ENCODE measurements around the gene ATP6V0E1.

The ATP6V0E1 gene

GRCh38 chr5:172958331-172959046, 25.1 kb upstream of the ATP6V0E1 start:
- Histone ChIP-seq H3K27ac (ENCODE audit: low read length) (no peak overlapping the region), H3K36me3 (ENCODE audit: control insufficient read depth in 1 of 2, insufficient read depth in 2 of 2, low read length in 2 of 2) (no peaks in the 10 kb centered on the region), H3K27me3 (ENCODE audit: low read depth, low read length) (no peaks in the 10 kb centered on the region), H3K4me1 (ENCODE audit: control insufficient read depth in 1 of 2, insufficient read depth in 2 of 2, low read length in 2 of 2) (peaks cover 0 to 20% of the 10 kb centered on the region in 2 donors), H3K4me3 (ENCODE audit: low read depth in 1 of 2, low read length in 2 of 2) (peak overlapping the region; percentile 52 to 86), H3K9me3 (ENCODE audit: control insufficient read depth in 1 of 2, low read length in 2 of 2) (no peaks in the 10 kb centered on the region)

- Histone ChIP-seq H3K27ac (ENCODE audit: low read length) (peak overlapping the region; percentile 98), H3K4me1 (ENCODE audit: control insufficient read depth in 1 of 2, insufficient read depth in 2 of 2, low read length in 2 of 2) (peaks cover 0 to 20% of the 10 kb centered on the region in 2 donors), H3K36me3 (ENCODE audit: control insufficient read depth in 1 of 2, insufficient read depth in 2 of 2, low read length in 2 of 2) (peaks cover 5 to 6% of the 10 kb centered on the region in 2 donors), H3K27me3 (ENCODE audit: low read depth, low read length) (no peaks in the 10 kb centered on the region), H3K9me3 (ENCODE audit: control insufficient read depth in 1 of 2, low read length in 2 of 2) (no peaks in the 10 kb centered on the region), H3K4me3 (ENCODE audit: low read depth in 1 of 2, low read length in 2 of 2) (peak overlapping the region; percentile 86 to 100)
These were observed 23.5 kb upstream of the ATP6V0E1 start for GRCh38 chr5:172959824-172960799.

- H3K4me3 ChIP-seq (ENCODE audit: low read depth in 1 of 2, low read length in 2 of 2): no peak overlapping the region
- H3K27ac ChIP-seq (ENCODE audit: low read length): no peak overlapping the region
- H3K4me1 ChIP-seq (ENCODE audit: control insufficient read depth in 1 of 2, insufficient read depth in 2 of 2, low read length in 2 of 2): no peaks in the 10 kb centered on the region
- no peaks in the 10 kb centered on the region for H3K9me3 ChIP-seq (ENCODE audit: control insufficient read depth in 1 of 2, low read length in 2 of 2)
- H3K36me3 ChIP-seq (ENCODE audit: control insufficient read depth in 1 of 2, insufficient read depth in 2 of 2, low read length in 2 of 2): peaks cover 12 to 18% of the 10 kb centered on the region in 2 donors
- H3K27me3 ChIP-seq (ENCODE audit: low read depth, low read length): no peaks in the 10 kb centered on the region
These were observed 13.7 kb upstream of the ATP6V0E1 start for GRCh38 chr5:172969921-172970320.

GRCh38 chr5:172971482-172971881, 12.1 kb upstream of the ATP6V0E1 start:
- Histone ChIP-seq H3K4me3 (ENCODE audit: low read depth in 1 of 2, low read length in 2 of 2) (no peak overlapping the region), H3K9me3 (ENCODE audit: control insufficient read depth in 1 of 2, low read length in 2 of 2) (no peaks in the 10 kb centered on the region), H3K27ac (ENCODE audit: low read length) (no peak overlapping the region), H3K36me3 (ENCODE audit: control insufficient read depth in 1 of 2, insufficient read depth in 2 of 2, low read length in 2 of 2) (peaks cover 4 to 14% of the 10 kb centered on the region in 2 donors), H3K27me3 (ENCODE audit: low read depth, low read length) (no peaks in the 10 kb centered on the region), H3K4me1 (ENCODE audit: control insufficient read depth in 1 of 2, insufficient read depth in 2 of 2, low read length in 2 of 2) (no peaks in the 10 kb centered on the region)

GRCh38 chr5:172972552-172972951, 11.0 kb upstream of the ATP6V0E1 start:
- Histone ChIP-seq H3K36me3 (ENCODE audit: control insufficient read depth in 1 of 2, insufficient read depth in 2 of 2, low read length in 2 of 2) (peaks cover 4 to 14% of the 10 kb centered on the region in 2 donors), H3K4me1 (ENCODE audit: control insufficient read depth in 1 of 2, insufficient read depth in 2 of 2, low read length in 2 of 2) (no peaks in the 10 kb centered on the region), H3K4me3 (ENCODE audit: low read depth in 1 of 2, low read length in 2 of 2) (no peak overlapping the region), H3K27ac (ENCODE audit: low read length) (no peak overlapping the region), H3K27me3 (ENCODE audit: low read depth, low read length) (no peaks in the 10 kb centered on the region), H3K9me3 (ENCODE audit: control insufficient read depth in 1 of 2, low read length in 2 of 2) (no peaks in the 10 kb centered on the region)

GRCh38 chr5:172973127-172973916, 10.2 kb upstream of the ATP6V0E1 start:
- no peaks in the 10 kb centered on the region for H3K27me3 ChIP-seq (ENCODE audit: low read depth, low read length)
- no peaks in the 10 kb centered on the region for H3K4me1 ChIP-seq (ENCODE audit: control insufficient read depth in 1 of 2, insufficient read depth in 2 of 2, low read length in 2 of 2)
- peaks cover 4 to 13% of the 10 kb centered on the region in 2 donors for H3K36me3 ChIP-seq (ENCODE audit: control insufficient read depth in 1 of 2, insufficient read depth in 2 of 2, low read length in 2 of 2)
- H3K4me3 ChIP-seq (ENCODE audit: low read depth in 1 of 2, low read length in 2 of 2): no peak overlapping the region
- no peaks in the 10 kb centered on the region for H3K9me3 ChIP-seq (ENCODE audit: control insufficient read depth in 1 of 2, low read length in 2 of 2)
- H3K27ac ChIP-seq (ENCODE audit: low read length): no peak overlapping the region

GRCh38 chr5:172973931-172974330, 9.6 kb upstream of the ATP6V0E1 start:
- no peaks in the 10 kb centered on the region for H3K9me3 ChIP-seq (ENCODE audit: control insufficient read depth in 1 of 2, low read length in 2 of 2)
- no peak overlapping the region for H3K27ac ChIP-seq (ENCODE audit: low read length)
- H3K4me3 ChIP-seq (ENCODE audit: low read depth in 1 of 2, low read length in 2 of 2): no peak overlapping the region
- peaks cover 4 to 10% of the 10 kb centered on the region in 2 donors for H3K36me3 ChIP-seq (ENCODE audit: control insufficient read depth in 1 of 2, insufficient read depth in 2 of 2, low read length in 2 of 2)
- H3K4me1 ChIP-seq (ENCODE audit: control insufficient read depth in 1 of 2, insufficient read depth in 2 of 2, low read length in 2 of 2): no peaks in the 10 kb centered on the region
- no peaks in the 10 kb centered on the region for H3K27me3 ChIP-seq (ENCODE audit: low read depth, low read length)

- H3K9me3 ChIP-seq (ENCODE audit: control insufficient read depth in 1 of 2, low read length in 2 of 2): no peaks in the 10 kb centered on the region
- no peak overlapping the region for H3K27ac ChIP-seq (ENCODE audit: low read length)
- H3K36me3 ChIP-seq (ENCODE audit: control insufficient read depth in 1 of 2, insufficient read depth in 2 of 2, low read length in 2 of 2): peaks cover 0 to under 1% of the 10 kb centered on the region in 2 donors
- H3K4me3 ChIP-seq (ENCODE audit: low read depth in 1 of 2, low read length in 2 of 2): no peak overlapping the region
- H3K27me3 ChIP-seq (ENCODE audit: low read depth, low read length): no peaks in the 10 kb centered on the region
- H3K4me1 ChIP-seq (ENCODE audit: control insufficient read depth in 1 of 2, insufficient read depth in 2 of 2, low read length in 2 of 2): no peaks in the 10 kb centered on the region
These were observed 8.3 kb upstream of the ATP6V0E1 start for GRCh38 chr5:172975289-172975688.

- Histone ChIP-seq H3K9me3 (ENCODE audit: control insufficient read depth in 1 of 2, low read length in 2 of 2) (no peaks in the 10 kb centered on the region), H3K27me3 (ENCODE audit: low read depth, low read length) (no peaks in the 10 kb centered on the region), H3K36me3 (ENCODE audit: control insufficient read depth in 1 of 2, insufficient read depth in 2 of 2, low read length in 2 of 2) (peaks cover 0 to 6% of the 10 kb centered on the region in 2 donors), H3K4me1 (ENCODE audit: control insufficient read depth in 1 of 2, insufficient read depth in 2 of 2, low read length in 2 of 2) (no peaks in the 10 kb centered on the region), H3K27ac (ENCODE audit: low read length) (no peak overlapping the region), H3K4me3 (ENCODE audit: low read depth in 1 of 2, low read length in 2 of 2) (no peak overlapping the region)
These were observed 3.8 kb upstream of the ATP6V0E1 start for GRCh38 chr5:172979778-172980177.

- peaks cover 0 to 6% of the 10 kb centered on the region in 2 donors for H3K4me1 ChIP-seq (ENCODE audit: control insufficient read depth in 1 of 2, insufficient read depth in 2 of 2, low read length in 2 of 2)
- peaks cover 0 to 6% of the 10 kb centered on the region in 2 donors for H3K36me3 ChIP-seq (ENCODE audit: control insufficient read depth in 1 of 2, insufficient read depth in 2 of 2, low read length in 2 of 2)
These were observed 1.6 kb upstream of the ATP6V0E1 start for GRCh38 chr5:172981931-172982330.

More at GRCh38 chr5:172981931-172982330, 1.6 kb upstream of the ATP6V0E1 start:
- no peaks in the 10 kb centered on the region for H3K27me3 ChIP-seq (ENCODE audit: low read depth, low read length)
- no peak overlapping the region for H3K27ac ChIP-seq (ENCODE audit: low read length)
- no peak overlapping the region for H3K4me3 ChIP-seq (ENCODE audit: low read depth in 1 of 2, low read length in 2 of 2)
- H3K9me3 ChIP-seq (ENCODE audit: control insufficient read depth in 1 of 2, low read length in 2 of 2): no peaks in the 10 kb centered on the region
